Measurements from ENCODE around the gene AAMP.

AAMP gene

DNA sequence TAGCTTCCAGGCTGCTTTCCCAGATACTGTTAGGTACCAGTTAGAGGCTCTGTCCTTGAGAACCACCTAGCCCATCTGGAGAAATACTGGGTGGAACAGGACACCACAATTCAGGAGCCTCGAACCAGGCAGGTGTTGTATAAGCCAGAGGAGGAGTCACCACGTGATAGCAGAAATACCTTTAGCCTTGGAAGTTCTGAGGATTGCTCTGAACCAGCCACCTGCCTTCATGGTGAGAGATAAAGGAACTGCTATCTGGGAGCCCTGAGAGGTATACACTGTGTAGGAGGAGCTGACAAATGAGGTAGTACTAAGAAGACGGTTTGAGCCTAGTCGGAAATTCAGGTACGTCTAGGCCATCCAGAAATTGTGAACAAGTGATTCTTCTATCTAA is 16.7 kb downstream of the AAMP start:
- no peak for TF ChIP-seq EZH2phosphoT487 (IDR thresholded peaks at IDR 0.05; ENCODE audit: low read length)
- no peak for TF ChIP-seq CTCF (IDR thresholded peaks at IDR 0.05; ENCODE audit: low read length)
- no peak for TF ChIP-seq EZH2 (optimal IDR thresholded peaks at IDR 0.05; ENCODE audit: low read depth, low read length)
- DNase-seq, result no peak
- Histone ChIP-seq H4K20me1 (ENCODE audit: insufficient read depth, low read length) (no peaks in the 10 kb centered on the region), H3K36me3 (replicated peaks; ENCODE audit: insufficient read depth, low read length) (peaks cover 36% of the 10 kb centered on the region), H2AFZ (ENCODE audit: low read length) (no peak overlapping the region), H3K79me2 (ENCODE audit: low read length) (peaks cover 34% of the 10 kb centered on the region), H3K9ac (ENCODE audit: low read length) (no peak overlapping the region), H3K9me2 (replicated peaks; ENCODE audit: insufficient read depth, low read length) (no peaks in the 10 kb centered on the region), H3K27ac (ENCODE audit: low read length) (no peak overlapping the region), H3F3A (ENCODE audit: insufficient read depth, low read length) (peaks cover 57% of the 10 kb centered on the region), H3K4me2 (ENCODE audit: low read depth, low read length) (no peak overlapping the region), H3K4me1 (ENCODE audit: low read length) (peaks cover 15% of the 10 kb centered on the region), H3K9me3 (replicated peaks; ENCODE audit: insufficient read depth, low read length) (no peaks in the 10 kb centered on the region), H3K4me3 (ENCODE audit: low read length) (no peak overlapping the region), H3K27me3 (replicated peaks; ENCODE audit: insufficient read depth, low read length) (no peaks in the 10 kb centered on the region)

DNA sequence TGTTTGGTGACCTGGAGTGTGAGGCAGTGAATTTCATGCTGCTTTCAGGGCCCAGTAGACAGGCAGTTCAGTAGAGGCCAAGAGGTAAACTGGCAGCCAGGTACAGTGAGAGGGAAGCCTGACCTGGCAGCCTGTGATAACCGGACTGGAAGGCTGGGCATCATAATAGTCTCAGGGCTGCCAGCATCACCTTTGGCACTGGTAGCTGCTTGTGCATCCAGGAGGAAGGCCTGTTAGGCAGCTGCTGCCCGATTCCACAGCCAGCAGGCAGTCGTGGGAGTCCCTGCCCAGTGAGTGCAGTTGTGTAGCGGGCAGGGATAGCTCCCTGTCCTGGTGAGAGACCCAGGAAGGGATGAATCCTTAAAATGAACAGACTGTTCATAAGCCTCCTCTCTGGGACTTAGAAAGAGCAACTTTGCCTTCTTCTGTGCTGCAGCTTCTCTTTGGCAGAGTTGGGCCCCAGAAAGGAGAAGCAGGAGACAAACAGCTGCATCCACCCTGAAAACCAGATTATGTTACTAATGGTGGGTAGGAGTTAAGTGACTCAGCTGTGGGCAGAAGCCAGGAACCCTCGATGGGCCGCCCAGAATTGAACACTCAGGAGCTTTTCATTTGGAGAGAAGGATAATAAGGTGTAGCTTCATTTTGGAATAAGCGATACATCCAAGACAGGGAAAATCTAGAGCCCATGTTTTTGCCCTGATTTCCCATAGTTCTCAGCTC is 17.3 kb downstream of the AAMP start:
- Histone ChIP-seq H3K9me3 (replicated peaks; ENCODE audit: insufficient read depth, low read length) (no peaks in the 10 kb centered on the region), H3K27me3 (replicated peaks; ENCODE audit: insufficient read depth, low read length) (no peaks in the 10 kb centered on the region), H3K4me2 (ENCODE audit: low read depth, low read length) (no peak overlapping the region), H3K4me1 (ENCODE audit: low read length) (peaks cover 11% of the 10 kb centered on the region), H3K4me3 (ENCODE audit: low read length) (no peak overlapping the region), H2AFZ (ENCODE audit: low read length) (no peak overlapping the region), H3K9ac (ENCODE audit: low read length) (no peak overlapping the region), H3K27ac (ENCODE audit: low read length) (no peak overlapping the region), H3K9me2 (replicated peaks; ENCODE audit: insufficient read depth, low read length) (no peaks in the 10 kb centered on the region), H4K20me1 (ENCODE audit: insufficient read depth, low read length) (no peaks in the 10 kb centered on the region), H3K79me2 (ENCODE audit: low read length) (peaks cover 38% of the 10 kb centered on the region), H3K36me3 (replicated peaks; ENCODE audit: insufficient read depth, low read length) (peaks cover 36% of the 10 kb centered on the region), H3F3A (ENCODE audit: insufficient read depth, low read length) (peaks cover 61% of the 10 kb centered on the region)
- no peak for DNase-seq
- TF ChIP-seq CTCF (IDR thresholded peaks at IDR 0.05; ENCODE audit: low read length) (no peak), EZH2phosphoT487 (IDR thresholded peaks at IDR 0.05; ENCODE audit: low read length) (no peak), EZH2 (optimal IDR thresholded peaks at IDR 0.05; ENCODE audit: low read depth, low read length) (no peak)

- Histone ChIP-seq H3K9ac (ENCODE audit: low read length) (no peak overlapping the region), H3K9me2 (replicated peaks; ENCODE audit: insufficient read depth, low read length) (no peaks in the 10 kb centered on the region), H3K36me3 (replicated peaks; ENCODE audit: insufficient read depth, low read length) (peaks cover 44% of the 10 kb centered on the region), H4K20me1 (ENCODE audit: insufficient read depth, low read length) (no peaks in the 10 kb centered on the region), H2AFZ (ENCODE audit: low read length) (no peak overlapping the region), H3K27me3 (replicated peaks; ENCODE audit: insufficient read depth, low read length) (no peaks in the 10 kb centered on the region), H3K4me3 (ENCODE audit: low read length) (no peak overlapping the region), H3K27ac (ENCODE audit: low read length) (no peak overlapping the region), H3K9me3 (replicated peaks; ENCODE audit: insufficient read depth, low read length) (no peaks in the 10 kb centered on the region), H3K79me2 (ENCODE audit: low read length) (peaks cover 55% of the 10 kb centered on the region), H3K4me1 (ENCODE audit: low read length) (no peaks in the 10 kb centered on the region), H3K4me2 (ENCODE audit: low read depth, low read length) (no peak overlapping the region), H3F3A (ENCODE audit: insufficient read depth, low read length) (peaks cover 34% of the 10 kb centered on the region; the same call in 1 of the 2 replicates)
- DNase-seq, result no peak
- TF ChIP-seq EZH2 (optimal IDR thresholded peaks at IDR 0.05; ENCODE audit: low read depth, low read length) (no peak), CTCF (IDR thresholded peaks at IDR 0.05; ENCODE audit: low read length) (no peak), EZH2phosphoT487 (IDR thresholded peaks at IDR 0.05; ENCODE audit: low read length) (no peak)
Observed at GRCh38 chr2:218249691-218250090, 20.2 kb downstream of the AAMP start.
